Subcutaneous abdominal adipose tissue (tissue), 5 donors: ENCODE data around the gene PRR7.

Source experiments
- H3K27ac ChIP-seq: one replicate; pipeline ENCODE4 v1.7.0; 2013; ENCODE audit warnings: low read depth, mild to moderate bottlenecking, inconsistent platforms, low read length, moderate library complexity
- H3K27me3 ChIP-seq, 5 donors: one replicate each; pipeline ENCODE4 v1.7.0; 2013; ENCODE audit warnings: low read length in 5 of 5, inconsistent platforms in 1 of 5; ENCODE audit not compliant: control insufficient read depth in 5 of 5, insufficient read depth in 4 of 5
- H3K36me3 ChIP-seq, 5 donors: one replicate each; pipeline ENCODE4 v1.7.0; 2013; ENCODE audit warnings: low read length in 5 of 5; ENCODE audit not compliant: control insufficient read depth in 5 of 5, insufficient read depth in 5 of 5
- H3K4me1 ChIP-seq, 5 donors: one replicate each; pipeline ENCODE4 v1.7.0; 2013; ENCODE audit warnings: low read length in 5 of 5, mild to moderate bottlenecking in 3 of 5, moderate library complexity in 1 of 5; ENCODE audit not compliant: control insufficient read depth in 5 of 5, insufficient read depth in 5 of 5
- H3K4me3 ChIP-seq, 5 donors: one replicate each; pipeline ENCODE4 v1.7.0; 2013; ENCODE audit warnings: low read length in 5 of 5, low read depth in 1 of 5
- H3K9ac ChIP-seq, 5 donors: one replicate each; pipeline ENCODE4 v1.7.0; 2013; ENCODE audit warnings: low read length in 5 of 5, mild to moderate bottlenecking in 4 of 5, moderate library complexity in 3 of 5
- H3K9me3 ChIP-seq, 5 donors: one replicate each; pipeline ENCODE4 v1.7.0; 2013; ENCODE audit warnings: low read length in 5 of 5; ENCODE audit not compliant: control insufficient read depth in 5 of 5
- donor health status: healthy.
- donor health status: healthy.
- donor health status: healthy.
- donor health status: healthy.
- donor health status: healthy.

Gene PRR7

DNA sequence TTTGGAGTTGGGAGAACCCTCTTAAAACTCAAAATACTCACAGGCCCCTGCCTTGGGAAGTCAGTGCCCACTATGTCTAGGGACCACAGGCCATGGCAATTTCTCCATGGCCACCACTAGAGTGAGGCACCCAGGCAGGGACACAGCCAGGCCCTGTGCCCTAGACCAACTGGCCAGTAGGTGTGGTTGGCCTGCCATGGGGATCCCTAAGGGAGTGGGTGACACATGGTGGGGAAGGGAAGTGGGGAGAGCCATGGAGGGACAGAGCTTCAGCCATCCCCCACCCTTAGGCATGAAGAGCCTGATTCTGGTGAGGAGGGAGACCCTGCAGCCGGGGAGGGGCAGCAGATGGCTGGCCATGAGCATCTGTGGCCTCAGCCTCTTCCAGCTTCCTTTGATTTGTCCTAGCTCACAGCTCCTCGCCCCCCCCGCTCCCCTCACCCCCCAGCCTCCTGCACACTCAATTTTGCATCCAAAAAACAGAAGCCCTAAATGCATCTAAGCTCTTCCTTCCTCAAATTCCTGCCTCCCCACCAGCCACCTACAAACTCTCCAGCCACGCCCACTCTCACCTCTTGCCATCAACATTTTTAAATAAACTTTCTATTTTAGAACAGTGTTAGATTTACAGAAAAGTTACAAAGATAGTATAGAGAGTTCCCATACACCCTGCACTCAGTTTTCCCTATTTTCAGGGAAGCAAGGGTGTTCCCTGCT lies 28.4 kb downstream of the PRR7 start:
- Histone ChIP-seq H3K27me3 (no peaks in the 10 kb centered on the region), H3K9me3 (no peaks in the 10 kb centered on the region), H3K4me3 (no peak overlapping the region), H3K9ac (no peak overlapping the region), H3K36me3 (peaks cover 0 to 4% (median 0%) of the 10 kb centered on the region in 5 donors), H3K4me1 (peaks cover 7 to 60% (median 49%) of the 10 kb centered on the region in 5 donors), H3K27ac (no peak overlapping the region)

DNA sequence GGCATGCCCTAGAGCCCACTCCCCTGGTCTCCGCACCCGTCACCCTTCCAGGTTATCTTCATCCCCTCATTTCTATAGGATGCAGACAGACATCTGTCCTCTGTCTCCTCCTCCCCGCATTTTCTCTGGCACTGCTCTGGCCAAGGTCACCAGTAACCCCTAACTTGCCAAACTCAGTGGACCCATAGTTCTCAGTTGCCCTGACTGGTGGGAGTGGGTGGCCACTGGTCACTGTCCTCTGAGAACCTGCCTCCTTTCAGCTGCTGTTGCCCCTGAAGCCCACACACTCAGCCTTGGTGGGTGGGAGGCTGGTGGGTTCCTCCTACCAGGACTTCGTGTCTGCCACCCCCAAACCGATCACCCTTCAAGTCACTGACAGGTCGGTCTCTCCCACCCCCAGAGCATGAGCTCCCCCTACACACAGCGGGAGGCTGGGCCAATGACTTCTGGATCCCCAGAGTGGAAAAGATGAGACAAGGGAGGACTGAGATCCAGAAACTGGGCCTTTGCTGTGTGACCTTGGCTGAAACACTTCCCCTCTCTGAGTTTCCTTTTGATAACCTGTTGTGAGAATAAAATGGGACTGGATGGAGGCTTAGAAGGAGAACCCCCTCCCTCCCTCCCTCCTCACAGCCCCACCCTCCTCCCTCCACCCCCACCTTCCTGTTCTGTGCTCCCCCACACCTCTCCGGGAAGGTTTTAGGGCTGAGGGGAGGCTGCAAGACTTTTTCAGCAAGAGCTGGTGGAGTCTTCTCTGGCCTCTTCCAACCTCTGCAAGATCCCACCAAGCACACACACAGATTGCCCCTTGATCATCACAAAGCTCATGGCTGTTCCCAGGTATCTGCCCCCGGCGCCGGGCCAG lies 29.2 kb downstream of the PRR7 start:
- Histone ChIP-seq H3K9ac (no peak overlapping the region), H3K36me3 (peaks cover 0 to 4% (median 0%) of the 10 kb centered on the region in 5 donors), H3K27ac (no peak overlapping the region), H3K4me1 (peaks cover 7 to 58% (median 44%) of the 10 kb centered on the region in 5 donors), H3K9me3 (no peaks in the 10 kb centered on the region), H3K4me3 (no peak overlapping the region), H3K27me3 (no peaks in the 10 kb centered on the region)

DNA sequence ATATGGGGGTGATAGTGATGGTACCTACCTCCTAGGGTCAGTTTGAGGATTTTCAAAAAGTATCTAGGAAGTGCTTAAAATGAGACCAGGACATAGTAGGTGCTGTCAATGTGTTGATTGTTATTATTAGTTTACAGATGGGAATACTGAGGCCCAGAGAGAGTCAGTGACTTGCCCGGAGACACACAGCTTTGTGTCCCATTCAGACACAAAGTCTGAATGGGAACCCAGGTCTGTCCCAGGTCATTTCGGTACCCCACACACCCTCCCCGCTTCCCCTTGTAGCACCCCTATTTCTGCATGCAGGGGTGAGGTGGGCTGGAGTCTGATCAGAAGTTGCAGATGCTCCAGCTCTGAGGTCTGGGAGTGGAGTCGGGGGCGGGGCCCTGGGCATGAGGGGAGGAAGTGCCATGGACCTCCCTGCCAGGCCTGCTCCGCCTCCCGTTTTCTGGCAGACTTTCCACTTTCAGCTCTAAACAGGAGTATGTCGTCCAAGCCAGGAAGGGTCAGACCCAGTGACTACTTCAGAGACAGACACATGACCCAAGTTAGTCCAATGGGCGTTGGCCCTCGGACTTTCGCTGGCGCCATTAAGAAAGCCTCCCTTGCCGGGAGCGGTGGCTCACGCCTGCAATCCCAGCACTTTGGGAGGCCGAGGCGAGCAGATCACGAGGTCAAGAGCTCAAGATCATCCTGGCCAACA lies 30.1 kb downstream of the PRR7 start:
- Histone ChIP-seq H3K9ac (no peak overlapping the region), H3K36me3 (peaks cover 0 to 2% (median under 1%) of the 10 kb centered on the region in 5 donors), H3K4me3 (no peak overlapping the region), H3K27ac (no peak overlapping the region), H3K27me3 (no peaks in the 10 kb centered on the region), H3K9me3 (no peaks in the 10 kb centered on the region), H3K4me1 (peaks cover 7 to 49% (median 35%) of the 10 kb centered on the region in 5 donors)

DNA sequence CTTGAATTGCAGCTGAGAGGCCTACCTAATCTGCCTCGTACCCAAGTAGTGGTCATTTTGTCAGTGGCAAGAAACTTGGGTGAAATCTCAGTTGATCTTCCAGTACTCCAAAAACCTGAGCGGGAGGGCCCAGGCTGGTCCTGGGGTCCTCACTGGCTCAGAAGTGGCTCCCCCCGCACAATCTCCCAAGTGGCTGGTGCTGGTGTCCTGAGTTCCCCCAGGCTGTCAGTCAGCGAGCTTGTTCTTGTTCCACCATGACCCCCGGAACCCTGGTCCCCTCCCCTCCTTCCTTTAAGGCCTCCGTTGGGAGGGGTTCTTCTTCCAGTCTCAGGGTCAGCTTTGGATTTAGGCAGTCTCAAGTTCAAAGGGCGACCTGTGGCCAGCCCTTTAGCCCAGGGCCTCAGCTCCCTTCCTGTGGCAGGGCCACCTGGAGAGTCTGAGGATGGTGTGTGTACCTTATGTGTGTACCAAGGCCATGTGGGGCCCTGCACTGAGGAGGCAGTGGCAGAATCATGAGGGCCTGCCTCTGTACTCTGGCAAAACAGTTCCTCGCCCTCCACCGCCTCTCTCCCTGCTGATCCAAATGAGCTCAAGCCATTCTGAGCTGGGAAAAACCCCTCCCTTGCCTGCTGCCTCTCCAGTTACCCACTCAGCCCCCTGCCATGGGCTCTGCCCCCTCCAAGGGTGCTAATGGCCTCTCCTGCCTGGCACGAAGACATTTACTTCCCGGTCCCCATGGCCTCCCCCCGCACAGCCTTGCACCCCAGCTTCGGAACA lies 31.3 kb downstream of the PRR7 start:
- H3K27me3 ChIP-seq, result no peaks in the 10 kb centered on the region
- H3K4me1 ChIP-seq, result peaks cover 5 to 38% (median 25%) of the 10 kb centered on the region in 5 donors
- peaks cover 0 to 5% (median 4%) of the 10 kb centered on the region in 5 donors for H3K36me3 ChIP-seq
- no peak overlapping the region for H3K4me3 ChIP-seq
- no peaks in the 10 kb centered on the region for H3K9me3 ChIP-seq
- no peak overlapping the region for H3K9ac ChIP-seq
- H3K27ac ChIP-seq, result peak overlapping the region; percentile 6

DNA sequence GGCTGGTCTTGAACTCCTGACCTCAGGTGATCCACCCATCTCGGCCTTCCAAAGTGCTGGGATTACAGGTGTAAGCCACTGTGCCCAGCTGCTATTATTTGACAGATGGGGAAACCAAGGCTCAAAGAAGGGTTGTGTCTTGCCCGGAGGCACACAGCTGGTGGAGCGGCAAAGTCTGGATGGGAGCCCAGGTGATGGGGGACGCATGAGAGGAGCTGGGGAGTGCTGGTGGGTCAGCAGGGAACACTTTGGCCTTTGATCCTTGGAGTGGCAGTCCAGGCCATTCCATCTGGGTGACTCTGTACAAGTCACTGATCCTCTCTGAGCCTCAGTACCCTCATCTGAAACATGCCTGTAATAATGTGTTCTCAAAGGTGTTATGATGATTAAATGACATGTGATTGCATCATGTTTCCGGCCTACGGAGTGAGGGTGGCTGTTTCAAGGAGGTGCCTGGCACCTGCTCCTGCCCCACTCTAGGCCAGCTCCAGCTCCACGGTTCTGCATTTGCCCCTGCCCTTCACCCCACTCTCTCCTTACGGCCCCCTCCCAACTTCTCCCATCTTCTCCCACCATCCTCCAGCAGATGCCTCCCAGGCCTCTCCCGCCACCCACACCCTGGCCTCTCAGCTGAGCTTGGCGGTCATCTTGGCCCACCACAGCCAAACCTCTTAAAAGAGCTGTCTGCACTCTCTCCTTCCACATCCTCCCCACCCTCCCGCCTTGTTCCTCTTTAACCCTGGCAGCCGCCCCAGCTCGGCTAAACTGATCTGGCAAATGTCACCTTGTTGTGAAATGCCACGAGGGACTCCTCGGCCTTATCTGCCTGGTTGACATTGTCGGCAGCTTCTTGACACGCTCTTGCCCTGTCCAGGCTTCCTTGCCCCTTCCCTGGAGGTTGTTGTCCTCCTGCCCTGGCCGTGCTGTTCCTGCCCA lies 32.4 kb downstream of the PRR7 start:
- Histone ChIP-seq H3K9ac (peak overlapping the region in 2 of 5 donors; percentile 38 to 53), H3K4me1 (peaks cover 5 to 37% (median 23%) of the 10 kb centered on the region in 5 donors), H3K27me3 (no peaks in the 10 kb centered on the region), H3K27ac (peak overlapping the region; percentile 18), H3K4me3 (peak overlapping the region in 1 of 5 donors; percentile 19), H3K9me3 (no peaks in the 10 kb centered on the region), H3K36me3 (peaks cover 0 to 15% (median 11%) of the 10 kb centered on the region in 5 donors)

DNA sequence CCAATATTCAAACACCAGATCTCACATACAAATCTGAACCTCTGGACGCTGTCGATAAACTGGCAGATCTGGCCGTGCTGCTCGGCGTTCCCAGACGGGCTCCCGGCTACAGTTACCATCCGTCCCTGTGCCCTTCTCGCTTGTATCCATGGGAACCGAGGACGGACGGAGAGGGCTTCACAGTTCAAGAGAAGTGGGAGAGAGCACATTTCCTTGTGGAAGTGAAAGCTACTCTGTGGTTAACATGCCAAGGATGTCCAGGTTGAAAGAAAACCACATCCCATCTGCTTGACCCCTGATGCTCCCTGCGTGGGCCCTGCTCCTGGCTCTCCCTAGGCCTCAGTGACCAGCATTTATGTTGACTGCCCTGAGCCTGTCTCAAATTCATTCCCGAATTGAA lies 33.2 kb downstream of the PRR7 start:
- no peaks in the 10 kb centered on the region for H3K27me3 ChIP-seq
- peaks cover 5 to 33% (median 21%) of the 10 kb centered on the region in 5 donors for H3K4me1 ChIP-seq
- peak overlapping the region; percentile 18 for H3K27ac ChIP-seq
- H3K9ac ChIP-seq, result peak overlapping the region in 2 of 5 donors; percentile 17 to 53
- H3K9me3 ChIP-seq, result no peaks in the 10 kb centered on the region
- no peak overlapping the region for H3K4me3 ChIP-seq
- peaks cover 0 to 22% (median 19%) of the 10 kb centered on the region in 5 donors for H3K36me3 ChIP-seq

DNA sequence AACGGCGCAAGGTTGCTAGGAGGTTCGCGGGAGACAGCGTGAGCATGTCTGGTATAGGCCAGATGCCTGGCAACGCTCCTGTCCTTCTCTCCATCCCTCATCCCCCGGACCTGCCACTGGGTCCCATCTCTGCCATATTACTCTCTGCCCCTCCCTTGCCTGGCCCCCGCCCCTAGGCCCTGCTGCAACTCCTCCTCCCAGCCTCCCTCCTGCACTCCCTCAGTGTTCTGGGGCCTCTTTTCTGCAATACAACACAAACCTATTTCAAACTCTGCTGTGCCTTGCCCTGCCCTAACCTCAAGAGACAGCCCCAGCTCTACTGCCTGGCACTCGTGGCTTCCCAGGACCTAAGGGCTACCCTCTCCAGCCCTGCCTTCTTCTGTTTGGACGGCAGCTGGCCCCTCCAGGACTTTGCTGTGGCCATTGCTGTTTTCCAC lies 35.8 kb downstream of the PRR7 start:
- H3K4me3 ChIP-seq, result no peak overlapping the region
- H3K9me3 ChIP-seq, result no peaks in the 10 kb centered on the region
- no peak overlapping the region for H3K27ac ChIP-seq
- peaks cover 0 to 38% (median 31%) of the 10 kb centered on the region in 5 donors for H3K36me3 ChIP-seq
- H3K27me3 ChIP-seq, result no peaks in the 10 kb centered on the region
- H3K4me1 ChIP-seq, result peaks cover 5 to 31% (median 21%) of the 10 kb centered on the region in 5 donors
- H3K9ac ChIP-seq, result no peak overlapping the region

DNA sequence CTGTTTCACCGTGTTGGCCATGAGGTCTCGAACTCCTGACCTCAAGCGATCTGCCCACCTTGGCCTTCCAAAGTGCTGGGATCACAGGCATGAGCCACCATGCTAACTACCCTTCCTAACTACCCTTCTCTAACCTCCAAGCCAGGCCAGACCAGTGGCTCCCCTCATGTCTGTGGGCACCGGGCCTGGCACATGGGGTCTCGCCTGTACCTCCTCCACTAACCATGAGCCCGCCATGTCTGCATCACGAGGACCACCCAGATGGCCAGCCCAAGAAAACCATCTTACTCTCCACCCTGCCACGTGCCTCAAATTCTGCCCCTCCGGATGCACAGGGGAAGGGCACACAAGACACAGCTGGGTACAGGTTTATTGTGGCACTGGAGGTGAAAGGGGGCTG lies 36.4 kb downstream of the PRR7 start:
- H3K4me1 ChIP-seq, result peaks cover 5 to 24% (median 17%) of the 10 kb centered on the region in 5 donors

More for the DNA sequence above, 36.4 kb downstream of the PRR7 start:
- Histone ChIP-seq H3K27ac (no peak overlapping the region), H3K9me3 (no peaks in the 10 kb centered on the region), H3K9ac (no peak overlapping the region), H3K36me3 (peaks cover 0 to 44% (median 37%) of the 10 kb centered on the region in 5 donors), H3K4me3 (no peak overlapping the region), H3K27me3 (no peaks in the 10 kb centered on the region)
